SK-N-SH (cell line): ENCODE data around the gene RAB40A. TPM values are rescaled to one million over a fixed set of nuclear protein-coding genes. Genes with fewer than 3 reads are reported as not detected.

Experiments
- CTCF ChIA-PET: fragments of 300-600, 350-600 bp; formaldehyde crosslinking; extraction: SDS; loops from one replicate; lab custom pipeline; 2021; lab: Yijun Ruan, JAX
- POLR2A ChIA-PET: fragments of 350-600 bp; sonication (Branson Sonifier 250); formaldehyde crosslinking; extraction: SDS; loops from one replicate; lab custom pipeline; 2020; ENCODE audit warnings: antibody characterized with exemption, inconsistent platforms; lab: Yijun Ruan, JAX
- DNase-seq: peaks from one replicate; pipeline ENCODE4 v3.0.0; 2012
- H2AFZ ChIP-seq: fragments of 200-600 bp; sonication (generic); 2 replicates; pipeline ENCODE4 v1.8.1; 2016; ENCODE audit warnings: antibody characterized with exemption, mild to moderate bottlenecking, low read depth
- H3F3A ChIP-seq: fragments of 200-600 bp; sonication (generic); replicated peaks from 2 replicates; pipeline ENCODE3; 2016; ENCODE audit warnings: antibody characterized with exemption, mild to moderate bottlenecking; ENCODE audit not compliant: insufficient read depth
- H3K27ac ChIP-seq, 2 experiments: fragments of 200-500 bp in 1 of 2; fragments of 200-600 bp in 1 of 2; sonication (Bioruptor generic) in 1 of 2; sonication (generic), shearing (Covaris generic) in 1 of 2; 2 replicates each; pipeline versions ENCODE4 v1.5.1 to v1.6.1; 2014 to 2016; ENCODE audit warnings: low read depth in 2 of 2, inconsistent platforms in 1 of 2, low read length in 1 of 2, mild to moderate bottlenecking in 1 of 2, mixed read lengths in 1 of 2
- H3K27me3 ChIP-seq: fragments of 200-600 bp; sonication (generic), shearing (Covaris generic); 2 replicates; pipeline ENCODE4 v1.6.1; 2016; ENCODE audit warnings: mixed run types; ENCODE audit not compliant: insufficient read depth
- H3K36me3 ChIP-seq, 2 experiments: fragments of 200-500 bp in 1 of 2; fragments of 200-600 bp in 1 of 2; sonication (Bioruptor generic) in 1 of 2; sonication (generic) in 1 of 2; replicated peaks in 1 of 2; 2 replicates each; pipeline versions ENCODE3 to v1.5.1; 2014 to 2016; ENCODE audit warnings: low read length in 1 of 2, mild to moderate bottlenecking in 1 of 2; ENCODE audit not compliant: insufficient read depth in 2 of 2, control insufficient read depth in 1 of 2
- H3K4me1 ChIP-seq, 2 experiments: fragments of 200-500 bp in 1 of 2; fragments of 200-600 bp in 1 of 2; sonication (Bioruptor generic) in 1 of 2; sonication (generic), shearing (Covaris generic) in 1 of 2; 2 replicates each; pipeline versions ENCODE4 v1.5.1 to v1.6.1; 2014 to 2016; ENCODE audit warnings: low read depth in 1 of 2, low read length in 1 of 2, mixed run types in 1 of 2; ENCODE audit not compliant: insufficient read depth in 2 of 2, control insufficient read depth in 1 of 2
- H3K4me2 ChIP-seq: fragments of 200-600 bp; sonication (generic), shearing (Covaris generic); 2 replicates; pipeline ENCODE4 v1.6.1; 2017; ENCODE audit warnings: mixed run types
- H3K4me3 ChIP-seq, 2 experiments: fragments of 200-500 bp in 1 of 2; fragments of 200-600 bp in 1 of 2; sonication (Bioruptor generic) in 1 of 2; sonication (generic), shearing (Covaris generic) in 1 of 2; 2 replicates each; pipeline versions ENCODE4 v1.5.1 to v1.8.1; 2014 to 2016; ENCODE audit warnings: low read depth in 2 of 2, inconsistent platforms in 1 of 2, low read length in 1 of 2, mild to moderate bottlenecking in 1 of 2, mixed read lengths in 1 of 2, moderate library complexity in 1 of 2
- H3K79me2 ChIP-seq: fragments of 200-600 bp; sonication (generic); 2 replicates; pipeline ENCODE4 v1.8.1; 2017; ENCODE audit warnings: mild to moderate bottlenecking; ENCODE audit not compliant: insufficient read depth
- H3K9ac ChIP-seq: fragments of 200-600 bp; sonication (generic); 2 replicates; pipeline ENCODE4 v1.6.1; 2017; ENCODE audit warnings: mixed run types
- H3K9me2 ChIP-seq: fragments of 200-600 bp; sonication (generic); 2 replicates; pipeline ENCODE4 v1.6.1; 2017; ENCODE audit warnings: mixed run types
- H3K9me3 ChIP-seq: fragments of 200-600 bp; sonication (generic); 2 replicates; pipeline ENCODE4 v1.6.1; 2017; ENCODE audit warnings: mixed run types, mild to moderate bottlenecking, moderate library complexity
- H4K20me1 ChIP-seq: fragments of 200-600 bp; sonication (generic); 2 replicates; pipeline ENCODE4 v1.6.1; 2017; ENCODE audit warnings: mild to moderate bottlenecking, mixed run types; ENCODE audit not compliant: insufficient read depth
- CTCF ChIP-seq: fragments of 200-600 bp; sonication (generic); IDR thresholded peaks from 2 replicates; pipeline ENCODE4 v1.6.1; 2017; ENCODE audit warnings: antibody characterized with exemption, mild to moderate bottlenecking, moderate library complexity
- EZH2phosphoT487 ChIP-seq: fragments of 200-600 bp; sonication (generic); IDR thresholded peaks from 2 replicates; pipeline ENCODE4 v1.6.1; 2017; ENCODE audit warnings: low read depth, mixed run types, mild to moderate bottlenecking, antibody characterized with exemption, moderate library complexity, borderline replicate concordance
- FOSL2 ChIP-seq: IDR thresholded peaks from 2 replicates; pipeline ENCODE4 v1.4.0; 2012; ENCODE audit warnings: low read depth, mild to moderate bottlenecking, moderate library complexity, borderline replicate concordance
- FOXM1 ChIP-seq: IDR thresholded peaks from 2 replicates; pipeline ENCODE4 v1.4.0; 2012; ENCODE audit warnings: low read depth, mild to moderate bottlenecking
- GABPA ChIP-seq: IDR thresholded peaks from 2 replicates; pipeline ENCODE4 v1.4.0; 2012; ENCODE audit warnings: low read depth, mild to moderate bottlenecking
- GATA2 ChIP-seq: sonication (generic); formaldehyde crosslinking; IDR thresholded peaks from 2 replicates; pipeline ENCODE4 v1.5.0; 2020; ENCODE audit warnings: mild to moderate bottlenecking, missing genetic modification reagents
- MEF2A ChIP-seq: IDR thresholded peaks from 2 replicates; pipeline ENCODE4 v1.4.0; 2012; ENCODE audit warnings: low read depth, borderline replicate concordance
- MXI1 ChIP-seq: IDR thresholded peaks from 2 replicates; pipeline ENCODE4 v1.6.1; 2012; ENCODE audit warnings: mild to moderate bottlenecking, low read depth, low read length, improper control_type of control experiment
- NRF1 ChIP-seq: IDR thresholded peaks from 2 replicates; pipeline ENCODE4 v1.6.1; 2012; ENCODE audit warnings: low read depth, mild to moderate bottlenecking, low read length
- PBX3 ChIP-seq: IDR thresholded peaks from 2 replicates; pipeline ENCODE4; 2012
- POLR2AphosphoS5 ChIP-seq: IDR thresholded peaks from 2 replicates; pipeline ENCODE4 v1.6.1; 2012; ENCODE audit warnings: low read depth, low read length
- RAD21 ChIP-seq: IDR thresholded peaks from 2 replicates; pipeline ENCODE4 v1.6.1; 2012; ENCODE audit warnings: mild to moderate bottlenecking, low read length
- RFX5 ChIP-seq: IDR thresholded peaks from 2 replicates; pipeline ENCODE4 v1.6.1; 2012; ENCODE audit warnings: mild to moderate bottlenecking, improper control_type of control experiment, low read length
- RXRA ChIP-seq: IDR thresholded peaks from 2 replicates; pipeline ENCODE4 v1.4.0; 2012; ENCODE audit warnings: low read depth, mild to moderate bottlenecking, borderline replicate concordance
- SIN3A ChIP-seq: IDR thresholded peaks from 2 replicates; pipeline ENCODE4 v1.6.1; 2012; ENCODE audit warnings: low read depth, mild to moderate bottlenecking, low read length, moderate library complexity, borderline replicate concordance
- SMC3 ChIP-seq: IDR thresholded peaks from 2 replicates; pipeline ENCODE4 v1.6.1; 2012; ENCODE audit warnings: low read depth, low read length, improper control_type of control experiment
- TAF1 ChIP-seq: IDR thresholded peaks from 2 replicates; pipeline ENCODE4 v1.6.1; 2012; ENCODE audit warnings: low read depth, mild to moderate bottlenecking, low read length, moderate library complexity, borderline replicate concordance
- TEAD4 ChIP-seq: IDR thresholded peaks from 2 replicates; pipeline ENCODE4 v1.4.0; 2012; ENCODE audit warnings: mild to moderate bottlenecking, borderline replicate concordance; ENCODE audit not compliant: insufficient read depth
- YY1 ChIP-seq: IDR thresholded peaks from 2 replicates; pipeline ENCODE4 v1.4.0; 2012; ENCODE audit warnings: low read depth, mild to moderate bottlenecking
- whole genome bisulfite sequencing: methylation state at CpG from one replicate; pipeline ENCODE4 v1.1.6; 2017; ENCODE audit warnings: low lambda C conversion rate; 5-methylcytosine and 5-hydroxymethylcytosine counted together
- polyA plus RNA-seq, 3 experiments: library from polyadenylated mRNA; depleted of rRNA; stranded (reverse); fragments of >200 nt; gene quantifications; 2 replicates each; pipeline ENCODE4 v1.2.3, GENCODE V29; 2012
- TF ChIP-seq, protein P1 (sequence below): IDR thresholded peaks from 2 replicates; pipeline ENCODE4 v1.4.0; 2012; ENCODE audit warnings: low read depth

The RAB40A gene
- polyA plus RNA-seq, 1 of the 3 experiments (the other 2 are of a cell fraction), result 0.30 TPM

GRCh38 chrX:103510031-103510430 lies 9.3 kb downstream of the RAB40A start (continued):
- TF ChIP-seq RXRA (no peak), GABPA (no peak)

GRCh38 chrX:103503853-103504207 lies 15.5 kb downstream of the RAB40A start:
- peak; percentile 38 for DNase-seq
- Histone ChIP-seq H2AFZ (no peak overlapping the region), H3K9ac (no peak overlapping the region), H3K4me2 (0 out of 2 replicates have a peak overlapping the region, but pooled peaks have one; percentile 54), H4K20me1 (no peaks in the 10 kb centered on the region), H3K79me2 (no peaks in the 10 kb centered on the region), H3K9me3 (no peaks in the 10 kb centered on the region), H3K36me3 (no peaks in the 10 kb centered on the region), H3K27ac (peak overlapping the region; percentile 50 to 95; a peak in 3 of 4 replicates), H3K27me3 (no peaks in the 10 kb centered on the region; the same call in 1 of the 2 replicates), H3K9me2 (no peaks in the 10 kb centered on the region), H3K4me3 (no peak overlapping the region), H3F3A (peaks cover 3% of the 10 kb centered on the region), H3K4me1 (peaks cover 0 to 16% of the 10 kb centered on the region in 2 experiments; a peak in 2 of 4 replicates)
- TF ChIP-seq GATA2 (CRISPR knock-in tag) (peak; percentile 4; the same call in 1 of the 2 replicates), MEF2A (no peak)
- WGBS, result 12% methylated on average over 1 of the region's 1 CpG
- CTCF ChIA-PET, result interaction anchor here (1.5 to 1.9 kb wide), 2 partner anchors 13 to 16 kb away, joined by 7 to 10 read pairs; no protein-coding TSS in a partner anchor
- POLR2A ChIA-PET, result no interaction called here

- Histone ChIP-seq H3K9ac (no peak overlapping the region), H3K27ac (peak overlapping the region; percentile 50 to 95; a peak in 3 of 4 replicates), H4K20me1 (no peaks in the 10 kb centered on the region), H3K9me2 (no peaks in the 10 kb centered on the region), H3K9me3 (no peaks in the 10 kb centered on the region), H3K4me2 (peak overlapping the region; percentile 54), H3K27me3 (no peaks in the 10 kb centered on the region; the same call in 1 of the 2 replicates), H3K36me3 (no peaks in the 10 kb centered on the region), H2AFZ (peak overlapping the region; percentile 30; the same call in 1 of the 2 replicates), H3K79me2 (no peaks in the 10 kb centered on the region), H3K4me1 (peaks cover 0 to 16% of the 10 kb centered on the region in 2 experiments; a peak in 2 of 4 replicates), H3K4me3 (no peak overlapping the region), H3F3A (peaks cover 3% of the 10 kb centered on the region)
- 16% methylated on average over 8 of the region's 8 CpGs for WGBS
- POLR2A ChIA-PET, result no interaction called here
- CTCF ChIA-PET, result interaction anchor here (0.6 to 1.9 kb wide), 3 partner anchors 13 to 1547 kb away, joined by 3 to 10 read pairs (median 7); no protein-coding TSS in a partner anchor
- peak; percentile 57 for DNase-seq
- TF ChIP-seq NRF1 (no peak), GATA2 (CRISPR knock-in tag) (peak; percentile 61), FOXM1 (no peak), EZH2phosphoT487 (no peak), CTCF (peak; percentile 25; the same call in 1 of the 2 replicates), SMC3 (no peak), RFX5 (no peak), SIN3A (no peak), RXRA (peak; percentile 20; the same call in 1 of the 2 replicates), PBX3 (peak; percentile 56), TAF1 (no peak), RAD21 (peak; percentile 24; the same call in 1 of the 2 replicates), POLR2AphosphoS5 (0 out of 2 replicates have a peak, but pooled peaks have one; percentile 17), MXI1 (no peak), TEAD4 (0 out of 2 replicates have a peak, but pooled peaks have one; percentile 37), FOSL2 (peak; percentile 77; the same call in 1 of the 2 replicates), YY1 (no peak)
- TF ChIP-seq, protein P1, sequence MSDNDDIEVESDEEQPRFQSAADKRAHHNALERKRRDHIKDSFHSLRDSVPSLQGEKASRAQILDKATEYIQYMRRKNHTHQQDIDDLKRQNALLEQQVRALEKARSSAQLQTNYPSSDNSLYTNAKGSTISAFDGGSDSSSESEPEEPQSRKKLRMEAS, result 0 out of 2 replicates have a peak, but pooled peaks have one; percentile 30
These were observed 16.0 kb downstream of the RAB40A start for GRCh38 chrX:103503163-103503852.
